HG03521 (cell line): ENCODE measurements around the gene GTPBP4.
"Not testable (repeated sequence)": the region's sequence is repeated elsewhere in the genome, so short reads cannot be mapped to it uniquely, and the experiment has no call there.

Source experiments
- ATAC-seq: cut with Tn5 transposase; IDR thresholded peaks from one replicate; pipeline ENCODE4 v1.9.1; 2021; ENCODE audit warnings: mild to moderate bottlenecking, moderate library complexity; ENCODE audit not compliant: unreplicated experiment

The GTPBP4 gene

DNA sequence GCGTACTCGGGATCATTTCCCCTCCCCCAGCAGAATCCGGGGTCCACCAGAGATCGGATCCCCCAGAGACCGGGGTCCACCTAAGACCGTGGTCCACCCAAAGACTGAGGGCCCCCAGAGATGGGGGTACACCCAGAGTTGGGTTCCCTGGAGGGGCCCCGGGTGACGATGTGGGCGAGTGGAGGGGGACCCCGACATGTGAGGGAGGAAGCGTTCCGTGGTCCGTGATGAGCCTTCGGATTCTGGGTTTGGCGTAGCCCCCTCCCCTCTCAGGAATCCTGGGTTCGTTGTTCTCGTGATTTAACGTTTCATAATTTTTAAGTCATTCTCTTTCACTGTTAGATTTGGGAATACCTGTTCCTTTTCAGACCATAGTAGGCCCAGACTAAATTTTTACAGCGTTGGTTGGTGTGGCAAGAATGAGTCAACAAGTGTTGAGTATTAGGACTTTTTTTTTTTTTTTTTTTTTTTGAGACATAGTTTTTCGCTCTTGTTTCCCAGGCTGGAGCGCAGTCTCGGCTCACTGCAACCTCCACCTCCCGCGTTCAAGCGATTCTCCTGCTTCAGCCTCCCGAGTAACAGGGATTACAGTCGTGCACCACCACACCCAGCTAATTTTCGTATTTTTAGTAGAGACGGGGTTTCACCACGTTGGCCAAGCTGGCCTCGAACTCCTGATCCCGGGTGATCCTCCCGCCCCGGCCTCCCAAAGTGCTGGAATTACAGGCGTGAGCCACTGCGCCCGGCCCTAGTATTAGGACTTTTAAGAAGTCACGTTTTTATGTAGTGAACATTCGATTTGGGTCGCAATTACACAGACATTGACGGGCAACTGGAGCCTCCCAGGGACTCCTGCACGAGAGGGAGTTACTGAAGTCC is 672 bp downstream of the GTPBP4 start:
- peak; percentile 15 for ATAC-seq

GRCh38 chr10:990808-991207 is 2.6 kb downstream of the GTPBP4 start:
- ATAC-seq, result no peak

GRCh38 chr10:992467-992866 is 4.2 kb downstream of the GTPBP4 start:
- ATAC-seq, result no peak

DNA sequence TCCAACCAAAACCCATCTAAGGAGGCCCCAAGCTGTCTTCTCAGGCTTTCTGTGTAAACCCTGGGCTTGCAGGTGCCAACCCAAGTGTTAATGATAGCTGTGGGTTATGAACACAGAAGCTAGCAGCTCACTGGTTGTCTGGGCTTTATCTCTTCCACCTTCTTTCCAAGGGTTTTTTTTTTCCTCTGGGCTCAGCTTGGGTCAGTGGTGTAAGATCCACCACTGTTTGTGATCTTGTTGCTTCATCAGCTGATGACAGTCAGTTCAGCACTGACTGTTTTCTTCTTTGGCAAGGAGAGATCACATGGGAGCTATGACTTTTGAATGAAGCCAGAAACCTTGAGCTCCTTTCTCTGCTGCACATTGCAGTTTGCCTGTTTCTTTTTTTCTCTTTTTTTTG is 4.6 kb downstream of the GTPBP4 start:
- no peak for ATAC-seq

DNA sequence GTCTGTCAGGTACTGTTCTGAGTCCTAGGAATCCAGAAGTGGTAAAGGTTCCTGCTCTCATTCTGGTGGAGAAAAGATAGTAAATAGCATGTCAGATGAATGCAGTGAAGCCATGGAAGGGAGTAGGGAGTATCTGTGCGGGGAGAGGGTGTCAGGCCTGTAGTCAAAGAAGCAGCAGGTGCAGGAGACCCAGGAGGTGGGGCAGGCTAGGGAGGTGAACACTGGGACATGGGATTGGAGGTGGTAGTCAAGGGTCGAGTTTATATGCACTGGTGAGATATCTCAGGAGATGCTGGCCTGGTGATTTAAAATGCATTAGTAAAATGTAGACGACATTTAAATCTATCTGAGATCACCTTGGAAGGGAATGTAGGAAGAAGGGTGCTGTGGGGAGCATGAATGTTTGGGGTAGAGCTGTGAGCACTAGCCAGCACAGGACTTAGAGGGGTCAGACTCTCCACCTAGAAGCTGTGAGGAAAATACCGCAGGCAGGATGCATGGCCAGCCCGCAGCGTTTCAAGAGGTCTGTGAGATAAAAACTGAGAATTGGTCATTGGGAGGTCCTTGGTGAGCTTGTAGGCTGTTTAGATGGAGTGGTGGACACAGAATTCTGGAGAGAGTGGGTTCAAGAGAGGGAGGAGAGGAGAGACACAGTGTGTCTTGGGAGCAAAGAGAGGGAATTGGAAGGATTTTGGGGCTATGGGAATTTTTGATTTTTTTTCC is 6.8 kb downstream of the GTPBP4 start:
- no peak for ATAC-seq

DNA sequence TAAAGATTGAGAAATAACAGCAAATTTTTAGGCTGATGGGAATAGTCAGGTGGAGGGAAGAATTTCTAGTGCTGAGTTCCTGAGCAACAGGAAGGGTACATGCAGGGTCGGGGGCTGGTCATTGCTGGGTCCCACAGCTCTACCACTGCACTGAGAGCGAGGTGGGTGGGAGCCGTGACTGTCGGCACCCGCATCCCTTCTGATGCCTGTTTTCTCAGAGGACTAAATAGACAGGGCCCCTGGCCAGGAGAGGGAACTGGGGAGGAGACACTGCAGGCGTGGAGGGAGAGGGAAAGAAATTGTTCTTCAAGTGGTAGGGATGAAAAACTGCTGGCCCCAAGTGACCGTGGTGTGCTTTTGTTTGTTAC is 7.3 kb downstream of the GTPBP4 start:
- ATAC-seq, result no peak

DNA sequence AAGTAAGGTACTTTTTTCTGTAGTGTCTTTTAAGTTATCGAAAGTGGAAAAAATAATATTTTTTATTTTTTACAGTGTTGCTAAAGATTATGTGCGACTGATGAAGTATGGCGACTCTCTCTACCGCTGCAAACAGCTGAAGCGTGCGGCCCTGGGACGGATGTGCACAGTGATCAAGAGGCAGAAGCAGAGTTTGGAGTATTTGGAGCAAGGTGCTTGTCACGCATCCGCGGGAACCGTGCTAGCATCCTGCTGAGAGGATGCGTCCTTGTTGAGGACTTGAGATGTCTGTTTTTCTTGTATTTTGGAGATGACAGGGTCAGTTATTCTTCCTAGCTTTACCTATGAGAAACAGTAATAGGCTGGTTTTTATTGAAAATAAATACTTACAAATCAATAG is 7.8 kb downstream of the GTPBP4 start:
- ATAC-seq, result no peak

DNA sequence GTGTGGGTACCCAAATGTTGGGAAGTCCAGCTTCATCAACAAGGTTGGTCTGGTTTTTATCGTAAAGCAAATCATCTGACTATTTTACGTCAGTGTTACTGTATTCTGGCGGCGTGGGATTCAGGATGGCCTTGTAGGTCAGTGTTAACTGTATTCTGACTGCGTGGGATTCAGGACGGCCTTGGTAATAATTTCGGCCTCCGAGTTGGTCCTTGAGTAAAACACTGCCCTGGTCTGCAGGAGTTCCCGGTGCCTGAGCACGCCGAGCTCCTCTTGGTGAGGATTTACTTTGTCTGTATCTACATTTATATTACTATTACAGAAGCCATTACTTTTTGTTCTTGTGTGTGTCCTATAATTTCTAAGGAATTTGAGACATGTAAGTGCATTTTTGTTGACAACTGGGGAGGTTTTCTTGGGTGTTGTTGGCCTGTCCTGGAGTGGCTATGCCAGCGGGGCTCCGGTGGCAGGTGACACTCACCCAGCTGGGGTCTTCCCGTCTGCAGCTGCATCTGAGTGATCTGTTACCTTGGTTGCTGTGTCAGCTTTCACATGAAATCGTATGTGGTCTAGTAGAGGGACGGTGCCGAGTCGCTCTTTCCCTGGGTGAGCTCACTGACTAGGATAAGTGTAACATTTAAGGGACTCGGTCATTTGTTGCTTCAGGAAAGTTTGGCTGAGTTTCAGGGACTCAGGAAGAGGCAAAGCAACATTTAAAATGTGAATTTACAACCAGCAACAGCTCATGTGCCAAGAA is 9.2 kb downstream of the GTPBP4 start:
- ATAC-seq, result no peak

DNA sequence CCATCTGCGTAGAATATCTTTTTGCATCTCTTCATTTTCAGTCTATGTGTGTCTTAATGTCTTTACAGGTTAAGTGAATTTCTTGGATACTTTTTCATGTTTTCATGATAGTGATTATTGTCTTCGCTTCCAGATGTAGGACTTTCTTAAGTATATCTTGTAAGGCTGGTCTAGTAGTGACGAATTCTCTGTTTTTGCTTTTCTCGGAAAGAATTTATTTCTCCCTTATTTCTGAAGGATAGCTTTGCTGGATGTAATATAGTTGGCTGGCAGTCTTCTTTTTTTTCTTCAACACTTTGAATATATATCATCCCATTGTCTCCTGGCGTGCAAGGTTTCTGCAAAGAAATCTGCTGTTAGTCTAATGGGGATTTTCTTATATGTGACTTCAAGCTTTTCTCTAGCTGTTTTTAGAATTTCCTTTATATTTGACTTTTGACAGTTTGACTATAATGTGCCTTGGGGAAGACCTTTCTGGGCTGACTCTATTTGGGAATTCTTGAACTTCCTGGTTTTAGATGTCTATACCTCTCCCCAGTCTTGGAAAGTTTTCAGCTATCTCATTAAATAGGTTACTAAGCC is 14.3 kb downstream of the GTPBP4 start:
- ATAC-seq, result no peak

- no peak for ATAC-seq
These were observed 15.8 kb downstream of the GTPBP4 start for GRCh38 chr10:1003884-1004670.

DNA sequence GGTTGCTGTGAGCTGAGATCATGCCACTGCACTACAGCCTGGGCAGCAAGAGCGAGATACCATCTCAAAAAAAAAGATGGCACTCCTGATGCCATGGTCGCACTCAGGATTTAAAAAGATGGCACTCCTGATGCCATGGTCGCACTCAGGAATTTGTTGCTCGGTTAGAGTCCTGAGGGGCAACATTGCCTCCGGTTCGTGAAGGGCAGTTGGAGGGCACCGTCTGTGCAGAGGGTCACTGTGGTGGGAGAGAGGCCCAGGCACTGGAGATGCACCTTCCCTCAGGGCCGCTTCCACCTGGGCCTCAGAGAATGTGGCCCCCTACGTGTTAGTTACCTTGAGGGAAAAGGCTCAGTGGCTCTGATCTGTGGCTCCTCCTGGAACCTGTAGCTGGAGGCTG is 18.3 kb downstream of the GTPBP4 start:
- ATAC-seq, result no peak

- ATAC-seq, result no peak
These were observed 19.3 kb downstream of the GTPBP4 start for GRCh38 chr10:1007583-1007982.

- no peak for ATAC-seq
These were observed 20.8 kb downstream of the GTPBP4 start for GRCh38 chr10:1009071-1009494.

GRCh38 chr10:1009947-1010346 is 21.7 kb downstream of the GTPBP4 start:
- not testable (repeated sequence) for ATAC-seq

DNA sequence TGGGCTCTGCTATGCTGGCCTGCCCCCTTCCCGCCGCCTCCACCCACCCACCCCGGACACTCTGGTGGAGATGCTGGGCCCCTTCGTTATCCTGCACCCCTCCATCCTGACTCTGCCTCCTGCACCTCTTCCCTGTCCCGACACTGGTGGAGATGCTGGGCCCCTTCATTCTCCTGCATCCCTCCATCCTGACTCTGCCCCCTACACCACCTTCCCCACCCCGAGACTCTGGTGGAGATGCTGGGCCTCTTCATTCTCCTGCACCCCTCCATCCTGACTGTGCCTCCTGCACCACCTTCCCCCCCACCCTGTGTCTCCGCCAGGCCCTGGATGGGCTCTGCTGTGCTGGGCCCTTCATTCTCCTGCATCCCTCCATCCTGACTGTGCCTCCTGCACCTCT is 22.5 kb downstream of the GTPBP4 start:
- no peak for ATAC-seq

DNA sequence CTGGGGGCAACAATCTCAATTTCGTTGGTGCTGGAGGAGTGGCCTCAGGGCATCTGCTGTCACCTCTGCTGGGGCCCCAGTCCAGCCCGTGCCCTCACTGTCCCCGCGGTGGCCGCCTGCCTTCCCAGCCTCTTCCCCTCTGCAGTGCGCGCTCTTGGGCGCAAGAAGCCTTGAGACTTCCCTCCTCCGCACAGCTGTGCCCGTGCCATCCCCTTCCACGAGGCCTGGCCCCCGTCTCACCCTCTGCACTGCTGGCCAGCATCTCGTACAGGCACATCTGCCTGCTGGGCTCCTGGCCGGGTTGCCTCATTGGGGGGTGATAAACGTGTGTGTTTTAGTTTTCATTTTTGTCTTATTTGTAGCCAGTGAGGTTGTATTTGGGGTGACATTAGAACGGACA is 23.5 kb downstream of the GTPBP4 start:
- no peak for ATAC-seq

DNA sequence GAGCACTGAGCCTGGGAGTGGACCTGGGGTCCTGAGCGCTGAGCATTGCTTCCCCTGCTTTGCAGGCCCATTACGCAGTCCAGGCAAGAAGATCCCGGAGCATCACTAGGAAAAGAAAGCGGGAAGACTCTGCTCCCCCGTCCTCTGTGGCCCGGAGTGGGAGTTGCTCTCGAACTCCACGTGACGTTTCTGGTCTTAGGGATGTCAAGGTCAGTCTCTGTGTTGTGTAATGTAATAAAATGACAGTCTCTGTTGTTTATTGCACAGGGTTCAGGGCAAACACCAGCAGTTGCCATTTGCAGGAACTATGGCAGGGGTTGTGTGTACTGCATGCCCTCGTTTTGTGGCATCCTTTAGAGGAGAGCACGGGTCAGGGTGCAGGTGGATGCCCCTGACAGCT is 27.5 kb downstream of the GTPBP4 start:
- ATAC-seq, result no peak

DNA sequence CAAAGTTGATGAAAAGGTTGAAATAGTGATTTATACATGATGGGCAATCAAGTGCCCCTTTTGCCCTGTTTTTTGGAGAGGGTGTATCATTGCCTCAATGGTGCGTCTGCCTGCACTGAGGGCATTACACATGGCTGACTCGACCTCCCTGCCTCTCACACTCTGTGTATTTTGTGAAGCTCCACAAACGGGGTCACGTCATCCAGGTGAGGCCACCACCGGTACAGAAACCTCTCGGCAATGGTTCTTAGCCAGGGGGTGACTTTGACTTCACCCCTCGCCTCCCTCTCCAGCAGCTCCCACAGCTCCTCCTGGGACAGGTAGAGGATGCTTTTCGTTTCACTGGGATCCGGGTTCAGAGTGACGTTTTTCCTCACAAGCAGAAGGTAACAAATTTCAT is 31.1 kb downstream of the GTPBP4 start:
- ATAC-seq, result no peak

GRCh38 chr10:1020460-1020859 is 32.2 kb downstream of the GTPBP4 start:
- no peak for ATAC-seq

DNA sequence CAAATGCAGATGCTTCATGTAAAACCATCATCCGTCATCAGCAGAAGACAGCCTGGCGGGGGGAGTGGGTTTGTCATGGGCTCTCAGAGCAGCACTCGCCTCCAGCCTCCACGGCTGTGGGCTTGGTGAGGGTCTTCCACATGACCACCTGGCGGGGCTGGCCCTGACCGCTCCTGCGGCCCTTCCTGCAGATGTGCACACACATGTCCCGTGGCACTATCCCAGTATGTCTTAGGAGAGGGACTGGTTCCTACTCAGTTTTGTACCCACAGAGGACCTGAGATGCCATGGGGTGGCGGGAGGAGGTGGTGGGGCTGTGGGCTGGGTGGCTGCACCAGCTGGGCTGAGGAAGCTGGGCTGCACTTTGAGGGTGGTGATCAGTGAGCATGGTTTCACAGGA is 32.7 kb downstream of the GTPBP4 start:
- ATAC-seq, result no peak
